ENCODE data around the gene CMTM7.
"Not testable (repeated sequence)": the region's sequence is repeated elsewhere in the genome, so short reads cannot be mapped to it uniquely, and the experiment has no call there.

The CMTM7 gene

GRCh38 chr3:32438596-32439344 lies 47.1 kb downstream of the CMTM7 start:
- Histone ChIP-seq H3K4me1 (ENCODE audit: control insufficient read depth, insufficient read depth, low read length, poor library complexity, severe bottlenecking) (peaks cover 13% of the 10 kb centered on the region), H3K36me3 (ENCODE audit: control insufficient read depth, insufficient read depth, low read length) (peaks cover 15% of the 10 kb centered on the region), H3K9me3 (ENCODE audit: control insufficient read depth, low read length) (no peaks in the 10 kb centered on the region), H3K27ac (ENCODE audit: low read depth, low read length, severe bottlenecking) (peak overlapping the region; percentile 30), H3K4me3 (ENCODE audit: extremely low read depth, insufficient read depth, low read length, poor library complexity, severe bottlenecking) (no peak overlapping the region)
- 94% methylated on average over 6 to 9 of the region's 10 CpGs for WGBS, 2 experiments (ENCODE audit: insufficient coverage in 2 of 2)

DNA sequence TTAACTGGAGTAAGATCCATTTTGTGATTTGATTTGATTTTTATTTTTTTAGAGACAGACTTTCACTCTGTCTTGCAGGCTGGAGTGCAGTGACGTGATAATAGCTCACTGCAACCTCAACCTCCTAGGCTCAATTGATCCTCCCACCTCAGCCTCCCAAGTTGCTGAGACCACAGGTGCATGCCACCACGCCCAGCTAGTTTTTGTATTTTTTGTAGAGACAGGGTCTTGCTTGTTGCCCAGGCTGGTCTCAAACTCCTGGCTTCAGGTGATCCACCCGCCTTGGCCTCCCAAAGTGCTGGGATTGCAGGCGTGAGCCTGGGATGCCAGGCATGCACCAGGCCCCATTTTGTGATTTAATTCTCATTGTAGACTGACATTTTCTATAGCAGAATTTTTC lies 47.8 kb downstream of the CMTM7 start:
- Histone ChIP-seq H3K4me1 (ENCODE audit: control insufficient read depth, insufficient read depth, low read length, poor library complexity, severe bottlenecking) (peaks cover 13% of the 10 kb centered on the region), H3K36me3 (ENCODE audit: control insufficient read depth, insufficient read depth, low read length) (peaks cover 15% of the 10 kb centered on the region)
- 86 to 95% methylated on average over 3 to 4 of the region's 4 CpGs for WGBS, 2 experiments (ENCODE audit: insufficient coverage in 2 of 2)
- H3K4me3 ChIP-seq (ENCODE audit: extremely low read depth, insufficient read depth, low read length, poor library complexity, severe bottlenecking); H3K27ac ChIP-seq (ENCODE audit: low read depth, low read length, severe bottlenecking); H3K9me3 ChIP-seq (ENCODE audit: control insufficient read depth, low read length): not testable (repeated sequence)

GRCh38 chr3:32440611-32441350 lies 49.1 kb downstream of the CMTM7 start:
- no peak overlapping the region for H3K4me3 ChIP-seq (ENCODE audit: extremely low read depth, insufficient read depth, low read length, poor library complexity, severe bottlenecking)
- WGBS, 2 experiments (ENCODE audit: insufficient coverage in 2 of 2) = 93 to 97% methylated on average over 7 to 8 of the region's 10 CpGs
- H3K4me1 ChIP-seq (ENCODE audit: control insufficient read depth, insufficient read depth, low read length, poor library complexity, severe bottlenecking) = peaks cover 13% of the 10 kb centered on the region
- peaks cover 4% of the 10 kb centered on the region for H3K9me3 ChIP-seq (ENCODE audit: control insufficient read depth, low read length)
- peaks cover 26% of the 10 kb centered on the region for H3K36me3 ChIP-seq (ENCODE audit: control insufficient read depth, insufficient read depth, low read length)
- H3K27ac ChIP-seq (ENCODE audit: low read depth, low read length, severe bottlenecking) = no peak overlapping the region

DNA sequence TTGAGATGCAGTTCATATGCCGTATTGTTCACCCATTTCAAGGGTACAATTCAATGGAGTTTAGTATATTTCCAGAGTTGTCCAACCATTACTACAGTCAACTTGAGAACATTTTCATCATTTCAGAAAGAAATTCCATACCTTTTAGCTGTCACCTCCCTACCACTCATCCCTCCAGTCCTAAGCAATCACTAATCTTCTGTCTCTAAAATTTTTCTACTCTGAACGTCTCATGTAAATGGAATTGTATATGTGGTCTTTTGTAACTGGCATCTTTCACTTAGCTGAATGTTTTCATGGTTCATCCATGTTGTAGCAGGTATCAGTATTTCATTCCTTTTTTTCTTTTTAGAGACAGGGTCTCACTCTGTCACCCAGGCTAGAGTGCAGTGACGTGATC lies 51.1 kb downstream of the CMTM7 start:
- no peak overlapping the region for H3K27ac ChIP-seq (ENCODE audit: low read depth, low read length, severe bottlenecking)
- peaks cover 15% of the 10 kb centered on the region for H3K4me1 ChIP-seq (ENCODE audit: control insufficient read depth, insufficient read depth, low read length, poor library complexity, severe bottlenecking)
- H3K36me3 ChIP-seq (ENCODE audit: control insufficient read depth, insufficient read depth, low read length) = peaks cover 26% of the 10 kb centered on the region
- H3K9me3 ChIP-seq (ENCODE audit: control insufficient read depth, low read length) = peaks cover 4% of the 10 kb centered on the region
- WGBS, 2 experiments (ENCODE audit: insufficient coverage in 2 of 2) = 96% methylated on average over 2 of the region's 3 CpGs; no CpG with 5 or more reads in 1 of the 2 experiments
- no peak overlapping the region for H3K4me3 ChIP-seq (ENCODE audit: extremely low read depth, insufficient read depth, low read length, poor library complexity, severe bottlenecking)

GRCh38 chr3:32443478-32443877 lies 51.8 kb downstream of the CMTM7 start:
- Histone ChIP-seq H3K27ac (ENCODE audit: low read depth, low read length, severe bottlenecking) (no peak overlapping the region), H3K36me3 (ENCODE audit: control insufficient read depth, insufficient read depth, low read length) (peaks cover 26% of the 10 kb centered on the region), H3K9me3 (ENCODE audit: control insufficient read depth, low read length) (peaks cover 4% of the 10 kb centered on the region), H3K4me1 (ENCODE audit: control insufficient read depth, insufficient read depth, low read length, poor library complexity, severe bottlenecking) (peaks cover 11% of the 10 kb centered on the region), H3K4me3 (ENCODE audit: extremely low read depth, insufficient read depth, low read length, poor library complexity, severe bottlenecking) (no peak overlapping the region)
- 100% methylated on average over 1 of the region's 1 CpG; no CpG with 5 or more reads in 1 of the 2 experiments for WGBS, 2 experiments (ENCODE audit: insufficient coverage in 2 of 2)

GRCh38 chr3:32447865-32448400 lies 56.3 kb downstream of the CMTM7 start:
- Histone ChIP-seq H3K27ac (ENCODE audit: low read depth, low read length, severe bottlenecking) (no peak overlapping the region), H3K9me3 (ENCODE audit: control insufficient read depth, low read length) (peaks cover 4% of the 10 kb centered on the region), H3K36me3 (ENCODE audit: control insufficient read depth, insufficient read depth, low read length) (peaks cover 52% of the 10 kb centered on the region), H3K4me1 (ENCODE audit: control insufficient read depth, insufficient read depth, low read length, poor library complexity, severe bottlenecking) (peaks cover 4% of the 10 kb centered on the region), H3K4me3 (ENCODE audit: extremely low read depth, insufficient read depth, low read length, poor library complexity, severe bottlenecking) (no peak overlapping the region)
- no CpG with 5 or more reads among the region's 1 CpG for WGBS, 2 experiments (ENCODE audit: insufficient coverage in 2 of 2)

GRCh38 chr3:32448686-32449474 lies 57.2 kb downstream of the CMTM7 start:
- WGBS, 2 experiments (ENCODE audit: insufficient coverage in 2 of 2) = 89 to 93% methylated on average over 13 of the region's 14 CpGs
- peaks cover 4% of the 10 kb centered on the region for H3K4me1 ChIP-seq (ENCODE audit: control insufficient read depth, insufficient read depth, low read length, poor library complexity, severe bottlenecking)
- peaks cover 4% of the 10 kb centered on the region for H3K9me3 ChIP-seq (ENCODE audit: control insufficient read depth, low read length)
- no peak overlapping the region for H3K4me3 ChIP-seq (ENCODE audit: extremely low read depth, insufficient read depth, low read length, poor library complexity, severe bottlenecking)
- no peak overlapping the region for H3K27ac ChIP-seq (ENCODE audit: low read depth, low read length, severe bottlenecking)
- peaks cover 54% of the 10 kb centered on the region for H3K36me3 ChIP-seq (ENCODE audit: control insufficient read depth, insufficient read depth, low read length)

GRCh38 chr3:32449691-32450090 lies 58.0 kb downstream of the CMTM7 start:
- H3K4me3 ChIP-seq (ENCODE audit: extremely low read depth, insufficient read depth, low read length, poor library complexity, severe bottlenecking) = no peak overlapping the region
- H3K4me1 ChIP-seq (ENCODE audit: control insufficient read depth, insufficient read depth, low read length, poor library complexity, severe bottlenecking) = peaks cover 4% of the 10 kb centered on the region
- H3K36me3 ChIP-seq (ENCODE audit: control insufficient read depth, insufficient read depth, low read length) = peaks cover 59% of the 10 kb centered on the region
- no peak overlapping the region for H3K27ac ChIP-seq (ENCODE audit: low read depth, low read length, severe bottlenecking)
- H3K9me3 ChIP-seq (ENCODE audit: control insufficient read depth, low read length) = peaks cover 4% of the 10 kb centered on the region
- WGBS, 2 experiments (ENCODE audit: insufficient coverage in 2 of 2) = 86% methylated on average over 3 of the region's 3 CpGs; no CpG with 5 or more reads in 1 of the 2 experiments

GRCh38 chr3:32450426-32450825 lies 58.8 kb downstream of the CMTM7 start:
- Histone ChIP-seq H3K36me3 (ENCODE audit: control insufficient read depth, insufficient read depth, low read length) (peaks cover 60% of the 10 kb centered on the region), H3K4me1 (ENCODE audit: control insufficient read depth, insufficient read depth, low read length, poor library complexity, severe bottlenecking) (peaks cover 4% of the 10 kb centered on the region), H3K4me3 (ENCODE audit: extremely low read depth, insufficient read depth, low read length, poor library complexity, severe bottlenecking) (no peak overlapping the region), H3K27ac (ENCODE audit: low read depth, low read length, severe bottlenecking) (no peak overlapping the region), H3K9me3 (ENCODE audit: control insufficient read depth, low read length) (peaks cover 4% of the 10 kb centered on the region)
- no CpG with 5 or more reads among the region's 2 CpGs for WGBS, 2 experiments (ENCODE audit: insufficient coverage in 2 of 2)

DNA sequence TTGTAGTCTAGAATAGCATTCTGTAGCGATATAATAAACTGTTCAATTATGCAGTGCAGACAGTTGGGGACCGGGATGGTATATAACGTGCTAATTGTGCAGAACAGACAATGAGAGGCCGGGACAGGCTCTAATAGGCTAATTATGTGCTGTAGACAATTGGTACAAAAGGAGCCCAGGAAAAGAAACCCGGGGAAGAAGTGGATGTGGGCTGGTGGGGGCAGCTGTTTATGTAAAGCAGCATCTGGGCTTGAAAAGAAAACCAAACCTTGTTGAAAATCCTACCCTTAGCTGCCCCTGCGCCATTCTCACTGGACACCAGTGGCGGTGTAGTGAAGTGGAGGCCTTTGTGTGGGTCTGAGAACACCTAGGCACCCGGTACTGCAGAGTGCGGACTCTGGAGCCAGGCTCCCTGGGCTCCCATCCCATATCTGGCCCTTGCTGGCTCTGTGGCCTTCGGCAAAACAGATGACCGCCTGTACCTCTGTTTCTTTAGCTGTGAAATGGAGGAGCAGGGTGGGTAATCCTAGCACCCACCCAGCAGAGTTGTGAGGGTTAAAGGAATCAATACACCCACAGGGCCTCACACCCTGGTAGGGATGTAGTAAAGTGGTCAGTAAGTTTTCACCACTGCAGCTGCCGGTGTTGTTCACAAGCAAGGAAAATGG lies 59.5 kb downstream of the CMTM7 start:
- Histone ChIP-seq H3K27ac (ENCODE audit: low read depth, low read length, severe bottlenecking) (no peak overlapping the region), H3K36me3 (ENCODE audit: control insufficient read depth, insufficient read depth, low read length) (peaks cover 58% of the 10 kb centered on the region), H3K4me3 (ENCODE audit: extremely low read depth, insufficient read depth, low read length, poor library complexity, severe bottlenecking) (no peak overlapping the region), H3K9me3 (ENCODE audit: control insufficient read depth, low read length) (no peaks in the 10 kb centered on the region), H3K4me1 (ENCODE audit: control insufficient read depth, insufficient read depth, low read length, poor library complexity, severe bottlenecking) (peaks cover 4% of the 10 kb centered on the region)
- 91 to 98% methylated on average over 10 of the region's 12 CpGs for WGBS, 2 experiments (ENCODE audit: insufficient coverage in 2 of 2)
